LNCAP (cell line): ENCODE results near the gene CDC42BPA.

Experiments
- CTCF ChIP-seq: fragments of 450-650 bp; IDR thresholded peaks from 2 replicates; pipeline ENCODE4 v1.5.1; 2017; ENCODE audit warnings: mild to moderate bottlenecking

CDC42BPA gene

DNA sequence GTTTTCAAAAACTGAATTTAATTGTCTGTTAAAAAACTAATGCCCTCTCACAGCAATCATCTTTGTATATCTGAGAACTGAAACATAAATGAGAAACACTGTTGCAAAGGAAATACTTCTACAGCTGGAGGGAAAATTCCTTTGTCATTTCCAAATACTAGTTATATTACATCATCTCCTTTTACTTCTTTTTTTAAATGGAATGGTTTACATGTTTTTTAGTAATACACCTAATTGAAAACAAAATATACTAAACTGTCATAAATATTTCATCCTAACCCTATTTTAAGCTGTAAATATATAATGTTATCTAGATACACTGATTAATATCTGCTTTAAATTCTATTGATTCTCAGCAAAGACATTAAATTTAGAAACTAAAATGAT is 19.1 kb downstream of the CDC42BPA start:
- no peak for TF ChIP-seq CTCF

DNA sequence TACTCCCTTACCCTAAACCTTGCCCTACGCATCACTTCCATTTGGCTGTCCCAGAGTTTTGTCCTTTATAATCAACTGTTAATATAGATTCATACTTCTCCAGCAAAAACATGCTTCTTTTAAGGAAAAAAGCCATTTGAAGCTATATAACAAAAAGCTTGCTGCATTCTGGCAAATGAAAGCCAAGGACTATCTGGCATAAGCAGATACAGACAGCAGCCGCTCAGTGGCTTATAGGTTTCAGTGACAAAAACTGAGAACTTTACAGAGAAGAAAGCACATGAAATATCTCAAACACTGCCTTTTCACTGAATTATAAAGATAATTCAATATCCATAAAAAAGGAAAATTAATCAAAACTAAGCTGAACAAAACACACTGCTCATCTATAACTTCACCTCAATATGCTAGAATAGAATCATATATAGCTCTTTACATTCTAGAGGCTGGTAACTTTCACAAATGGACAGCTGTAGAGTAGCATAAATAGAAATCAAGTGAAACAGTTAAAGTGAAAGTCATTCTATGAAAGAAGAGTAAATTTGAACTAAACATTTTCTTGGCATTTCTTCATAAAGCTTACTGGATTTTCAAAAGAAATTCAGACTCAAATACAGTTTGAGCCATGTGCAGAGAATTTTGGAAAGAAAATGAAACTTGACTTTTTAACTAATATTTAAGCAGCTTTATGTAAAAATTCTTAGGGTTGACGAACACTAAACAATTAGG is 19.6 kb downstream of the CDC42BPA start:
- TF ChIP-seq CTCF: no peak

- no peak for TF ChIP-seq CTCF
These were observed 21.1 kb downstream of the CDC42BPA start for GRCh38 chr1:227297073-227297793.

DNA sequence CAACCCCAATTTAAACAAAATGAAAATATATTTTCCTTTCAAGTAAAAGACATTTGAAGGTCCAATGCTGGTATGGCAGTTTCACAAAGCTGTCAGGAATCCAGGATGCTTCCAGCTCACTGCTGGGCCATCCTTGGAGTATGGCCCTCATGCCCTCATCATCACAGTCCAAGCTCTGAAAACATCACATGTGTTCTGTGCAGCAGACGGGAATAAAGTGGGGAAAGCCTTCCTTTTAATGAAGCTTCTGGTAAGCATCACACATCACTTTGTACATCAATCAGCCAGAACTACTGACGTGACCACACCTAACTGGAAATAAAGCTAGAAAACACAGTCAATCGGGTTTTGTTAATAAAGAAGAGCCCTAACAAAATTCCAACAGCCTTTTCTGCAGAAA is 22.7 kb downstream of the CDC42BPA start:
- TF ChIP-seq CTCF: no peak

GRCh38 chr1:227285745-227286144 is 32.5 kb downstream of the CDC42BPA start:
- no peak for TF ChIP-seq CTCF

GRCh38 chr1:227281371-227281770 is 36.9 kb downstream of the CDC42BPA start:
- TF ChIP-seq CTCF: no peak

GRCh38 chr1:227280836-227281235 is 37.5 kb downstream of the CDC42BPA start:
- TF ChIP-seq CTCF: no peak
